Testis (tissue), 2 donors: Measurements from ENCODE around the gene CDK11A.

ENCODE experiments used
- CTCF ChIP-seq, 3 experiments: fragments of 450-650 bp in 2 of 3; fragments of 200-600 bp in 1 of 3; sonication (generic) in 1 of 3; IDR thresholded peaks; one replicate each; pipeline ENCODE4 v1.5.1; 2016 to 2019; ENCODE audit warnings: antibody characterized with exemption in 3 of 3, mild to moderate bottlenecking in 2 of 3, moderate library complexity in 1 of 3
- POLR2A ChIP-seq: fragments of 450-650 bp; IDR thresholded peaks from one replicate; pipeline ENCODE4 v1.6.1; 2017; ENCODE audit warnings: antibody characterized with exemption, mild to moderate bottlenecking, moderate library complexity

GRCh38 chr1:1664941-1665814 lies 59.0 kb downstream of the CDK11A start:
- no peak for TF ChIP-seq CTCF (IDR thresholded peaks at IDR 0.05)
- TF ChIP-seq POLR2A: no peak
